H9 (cell line): ENCODE measurements around the gene TNFSF9. TPM values are rescaled to one million over a fixed set of nuclear protein-coding genes. Genes with fewer than 3 reads are reported as not detected.

ENCODE experiments used
- DNase-seq: peaks from one replicate; pipeline ENCODE4 v3.0.0-alpha.2; 2017
- H2AFZ ChIP-seq: one replicate; pipeline ENCODE4 v1.6.1; 2013; ENCODE audit warnings: mild to moderate bottlenecking, low read length, control low read depth, moderate library complexity
- H2AK5ac ChIP-seq: 2 replicates; pipeline ENCODE4 v1.6.1; 2013; ENCODE audit warnings: low read length, control low read depth, mixed read lengths; ENCODE audit not compliant: insufficient read length
- H2BK120ac ChIP-seq: one replicate; pipeline ENCODE4 v1.6.1; 2013; ENCODE audit warnings: low read depth, mild to moderate bottlenecking, low read length, control low read depth, inconsistent platforms; ENCODE audit not compliant: poor library complexity, severe bottlenecking
- H2BK12ac ChIP-seq: 2 replicates; pipeline ENCODE4 v1.6.1; 2013; ENCODE audit warnings: low read length, control low read depth, mixed read lengths, low read depth; ENCODE audit not compliant: insufficient read length
- H2BK15ac ChIP-seq: 2 replicates; pipeline ENCODE4 v1.6.1; 2013; ENCODE audit warnings: low read depth, low read length, control low read depth
- H2BK20ac ChIP-seq: one replicate; pipeline ENCODE4 v1.6.1; 2013; ENCODE audit warnings: low read depth, mild to moderate bottlenecking, low read length, control low read depth, inconsistent platforms; ENCODE audit not compliant: poor library complexity, severe bottlenecking
- H2BK5ac ChIP-seq: 2 replicates; pipeline ENCODE4 v1.6.1; 2013; ENCODE audit warnings: low read length, control low read depth, mixed read lengths; ENCODE audit not compliant: insufficient read length
- H3K14ac ChIP-seq: 2 replicates; pipeline ENCODE4 v1.6.1; 2013; ENCODE audit warnings: low read length, control low read depth; ENCODE audit not compliant: insufficient read depth
- H3K18ac ChIP-seq: 2 replicates; pipeline ENCODE4 v1.6.1; 2013; ENCODE audit warnings: low read depth, mild to moderate bottlenecking, mixed read lengths, low read length, control low read depth; ENCODE audit not compliant: insufficient read length
- H3K23ac ChIP-seq: 2 replicates; pipeline ENCODE4 v1.6.1; 2013; ENCODE audit warnings: low read length, control low read depth, mixed read lengths, low read depth; ENCODE audit not compliant: insufficient read length
- H3K23me2 ChIP-seq: 2 replicates; pipeline ENCODE4 v1.6.1; 2013; ENCODE audit warnings: low read depth, mild to moderate bottlenecking, mixed read lengths, low read length, control low read depth; ENCODE audit not compliant: insufficient read length, poor library complexity, severe bottlenecking
- H3K27ac ChIP-seq: 2 replicates; pipeline ENCODE4 v1.5.1; 2013; ENCODE audit warnings: low read length, control low read depth, mixed read lengths, low read depth; ENCODE audit not compliant: insufficient read length
- H3K27me3 ChIP-seq: 2 replicates; pipeline ENCODE4 v1.6.1; 2013; ENCODE audit warnings: low read length, control low read depth, inconsistent platforms; ENCODE audit not compliant: insufficient read depth
- H3K4ac ChIP-seq: 2 replicates; pipeline ENCODE4 v1.6.1; 2013; ENCODE audit warnings: low read depth, mild to moderate bottlenecking, control low read depth, inconsistent platforms, low read length, moderate library complexity
- H3K4me1 ChIP-seq: 2 replicates; pipeline ENCODE4 v1.6.1; 2013; ENCODE audit warnings: low read length, control low read depth, inconsistent platforms; ENCODE audit not compliant: insufficient read depth
- H3K4me2 ChIP-seq: 2 replicates; pipeline ENCODE4 v1.6.1; 2013; ENCODE audit warnings: low read length, control low read depth, mixed read lengths; ENCODE audit not compliant: insufficient read length, insufficient read depth
- H3K56ac ChIP-seq: 2 replicates; pipeline ENCODE4 v1.6.1; 2013; ENCODE audit warnings: low read depth, mild to moderate bottlenecking, mixed read lengths, low read length, control low read depth; ENCODE audit not compliant: insufficient read length
- H3K79me1 ChIP-seq: 2 replicates; pipeline ENCODE4 v1.6.1; 2013; ENCODE audit warnings: low read depth, mild to moderate bottlenecking, moderate library complexity, low read length, control low read depth, inconsistent platforms; ENCODE audit not compliant: insufficient read depth, poor library complexity, severe bottlenecking
- H3K79me2 ChIP-seq: 2 replicates; pipeline ENCODE4 v1.6.1; 2013; ENCODE audit warnings: low read length, control low read depth, inconsistent platforms; ENCODE audit not compliant: insufficient read depth
- H3K9ac ChIP-seq: 2 replicates; pipeline ENCODE4 v1.6.1; 2013; ENCODE audit warnings: low read length, control low read depth, mixed read lengths; ENCODE audit not compliant: insufficient read length; ENCODE audit errors: extremely low read depth
- H3K9me3 ChIP-seq: one replicate; pipeline ENCODE4 v1.6.1; 2013; ENCODE audit warnings: low read depth, low read length, inconsistent platforms; ENCODE audit not compliant: control insufficient read depth
- H3T11ph ChIP-seq: one replicate; pipeline ENCODE4 v1.6.1; 2013; ENCODE audit warnings: mild to moderate bottlenecking, low read length, control low read depth, inconsistent platforms
- H4K20me1 ChIP-seq: one replicate; pipeline ENCODE4 v1.6.1; 2013; ENCODE audit not compliant: control insufficient read depth, insufficient read length, insufficient read depth
- H4K5ac ChIP-seq: 2 replicates; pipeline ENCODE4 v1.6.1; 2013; ENCODE audit warnings: low read depth, mild to moderate bottlenecking, mixed read lengths, low read length, control low read depth; ENCODE audit not compliant: insufficient read length
- H4K8ac ChIP-seq: replicated peaks from 2 replicates; pipeline ENCODE4 v1.6.1; 2013; ENCODE audit warnings: low read length, control low read depth, mixed read lengths, low read depth; ENCODE audit not compliant: insufficient read length
- H4K91ac ChIP-seq: 2 replicates; pipeline ENCODE4 v1.6.1; 2013; ENCODE audit warnings: low read depth, mild to moderate bottlenecking, moderate library complexity, mixed read lengths, low read length, control low read depth; ENCODE audit not compliant: insufficient read length
- H3K27ac Mint-ChIP-seq, 3 experiments: 2 replicates in 2 of 3; 3 replicates in 1 of 3; pipeline ENCODE4 v1.8.0; 2020 to 2021; ENCODE audit warnings: mixed read lengths in 3 of 3, mild to moderate bottlenecking in 1 of 3, moderate library complexity in 1 of 3
- H3K27me3 Mint-ChIP-seq: 2 replicates; pipeline ENCODE4 v1.8.0; 2021; ENCODE audit warnings: low read depth, mild to moderate bottlenecking, moderate library complexity, mixed read lengths
- H3K36me3 Mint-ChIP-seq, 3 experiments: 2 replicates in 2 of 3; 3 replicates in 1 of 3; pipeline ENCODE4 v1.8.0; 2020 to 2021; ENCODE audit warnings: low read depth in 3 of 3, mixed read lengths in 3 of 3; ENCODE audit not compliant: insufficient read depth in 1 of 3
- H3K4me1 Mint-ChIP-seq, 2 experiments: 2 replicates each; pipeline ENCODE4 v1.8.0; 2020; ENCODE audit warnings: mixed read lengths in 2 of 2
- H3K4me3 Mint-ChIP-seq, 2 experiments: 2 replicates in 1 of 2; 3 replicates in 1 of 2; pipeline ENCODE4 v1.8.0; 2020 to 2021; ENCODE audit warnings: mild to moderate bottlenecking in 2 of 2, mixed read lengths in 2 of 2, moderate library complexity in 1 of 2
- H3K9me3 Mint-ChIP-seq, 2 experiments: 2 replicates in 1 of 2; 3 replicates in 1 of 2; pipeline ENCODE4 v1.8.0; 2020; ENCODE audit warnings: mild to moderate bottlenecking in 2 of 2, mixed read lengths in 2 of 2, moderate library complexity in 1 of 2
- CTCF ChIP-seq: fragments of 200-600 bp; sonication (generic); conservative IDR thresholded peaks from 3 replicates; pipeline ENCODE4 v1.8.0; 2021; ENCODE audit warnings: antibody characterized with exemption, mild to moderate bottlenecking
- WGBS: extraction: QIAGEN DNeasy Blood & Tissue Kit; methylation state at CpG from one replicate; pipeline ENCODE4 v1.1.7; 2013; ENCODE audit warnings: missing lambda C conversion rate, low lambda C conversion rate, mixed read lengths; ENCODE audit not compliant: insufficient read length; ENCODE audit errors: extremely low coverage; 5-methylcytosine and 5-hydroxymethylcytosine counted together
- total RNA-seq: library from RNA; stranded (reverse); gene quantifications from 2 replicates; pipeline ENCODE4 v1.2.1, GENCODE V29; 2021

Gene TNFSF9
- total RNA-seq, 1 experiment from 2014 or later = 1.9 TPM

- Histone ChIP-seq H2BK15ac (no peak overlapping the region), H4K8ac (no peak overlapping the region), H3K9me3 (no peaks in the 10 kb centered on the region), H3K79me2 (no peaks in the 10 kb centered on the region), H3K23me2 (no peaks in the 10 kb centered on the region), H4K91ac (no peak overlapping the region), H3K4ac (no peak overlapping the region), H3K56ac (no peak overlapping the region), H3K14ac (no peak overlapping the region; the same call in 1 of the 2 replicates), H2BK20ac (no peak overlapping the region), H3K9ac (no peak overlapping the region), H3K4me2 (no peak overlapping the region), H4K5ac (no peak overlapping the region), H3K27me3 (no peaks in the 10 kb centered on the region), H2BK120ac (no peak overlapping the region), H3K23ac (no peak overlapping the region), H2BK12ac (no peak overlapping the region), H2AFZ (no peak overlapping the region), H3T11ph (no peak overlapping the region), H2AK5ac (no peak overlapping the region), H3K4me1 (no peaks in the 10 kb centered on the region), H3K18ac (no peak overlapping the region), H3K79me1 (no peaks in the 10 kb centered on the region), H3K27ac (no peak overlapping the region), H2BK5ac (no peak overlapping the region), H4K20me1 (no peaks in the 10 kb centered on the region)
- no peak for TF ChIP-seq CTCF
- H3K36me3 Mint-ChIP-seq = peaks cover 0 to 24% (median 4%) of the 10 kb centered on the region in 3 experiments
- WGBS = no CpG with 5 or more reads among the region's 19 CpGs
- H3K4me1 Mint-ChIP-seq = no peaks in the 10 kb centered on the region; a peak in 1 of 4 replicates
- H3K27ac Mint-ChIP-seq = no peak overlapping the region
- peaks cover 2 to 3% of the 10 kb centered on the region in 2 experiments; a peak in 1 of 5 replicates for H3K9me3 Mint-ChIP-seq
- peaks cover 16% of the 10 kb centered on the region for H3K27me3 Mint-ChIP-seq
- DNase-seq = no peak
- H3K4me3 Mint-ChIP-seq = no peak overlapping the region
Measured at GRCh38 chr19:6495947-6496346, 34.9 kb upstream of the TNFSF9 start.
